ENCODE measurements around the gene BMP7.

GRCh38 chr20:57145089-57145631 is 121.3 kb downstream of the BMP7 start:
- TF ChIP-seq CTCF (IDR thresholded peaks at IDR 0.05) (no peak), POLR2A (IDR thresholded peaks at IDR 0.05) (no peak), EP300 (IDR thresholded peaks at IDR 0.05) (no peak)

All from sigmoid colon (tissue), 4 donors.